ENCODE results near the gene DCDC2B. TPM values are rescaled to one million over a fixed set of nuclear protein-coding genes. Genes with fewer than 3 reads are reported as not detected.

The DCDC2B gene
- total RNA-seq, 1 experiment from 2014 or later, result not detected

DNA sequence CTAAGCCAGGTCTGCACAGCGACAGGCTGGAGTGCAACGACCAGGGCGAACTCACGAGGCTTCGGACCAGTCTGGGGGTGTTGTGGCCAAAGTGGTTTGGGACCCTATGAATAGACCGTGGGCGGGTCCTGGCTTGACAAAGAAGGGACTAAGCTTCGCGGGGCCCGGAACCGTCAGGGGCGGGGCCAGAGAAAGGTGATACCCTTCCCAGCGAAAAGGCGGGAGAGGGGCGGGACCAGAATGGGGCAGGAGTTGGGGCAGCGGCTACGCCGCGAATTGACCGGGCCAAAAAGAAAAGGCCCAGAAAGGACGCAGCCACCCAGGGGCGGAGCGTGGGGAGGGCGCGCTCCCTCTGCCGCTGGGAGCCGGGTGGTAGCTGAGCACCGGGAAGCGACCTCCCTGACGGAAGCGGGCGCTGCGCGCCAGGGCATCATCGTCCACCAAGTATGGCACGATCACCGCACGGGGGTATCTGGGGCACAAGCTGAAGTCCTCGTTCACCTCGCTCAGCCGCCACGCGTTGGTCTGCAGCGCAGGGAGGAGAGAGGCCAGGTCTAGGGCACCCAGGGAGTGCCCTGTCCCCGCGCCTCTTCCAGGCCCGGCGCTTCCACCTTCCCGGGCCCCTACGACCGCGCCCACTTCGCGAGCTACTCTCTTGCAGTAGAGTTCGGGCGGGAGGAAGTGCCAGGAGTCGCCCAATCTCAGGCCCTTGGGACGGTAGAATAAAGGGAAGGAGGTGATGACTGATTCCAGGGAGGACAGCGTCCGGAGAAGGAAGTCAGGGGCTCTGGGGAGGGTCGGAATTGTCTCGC, 31.5 kb downstream of the DCDC2B start:
- Mint-ChIP-seq H3K36me3 (ENCODE audit: insufficient read depth, unreplicated experiment) (peaks cover 14% of the 10 kb centered on the region), H3K27ac (ENCODE audit: unreplicated experiment) (peak overlapping the region; percentile 64), H3K9me3 (ENCODE audit: low read depth, unreplicated experiment) (no peaks in the 10 kb centered on the region), H3K4me3 (ENCODE audit: low read depth, unreplicated experiment) (peak overlapping the region; percentile 88), H3K27me3 (ENCODE audit: unreplicated experiment) (no peaks in the 10 kb centered on the region), H3K4me1 (ENCODE audit: low read depth, unreplicated experiment) (no peaks in the 10 kb centered on the region)
- intact Hi-C loops (cut with micrococcal nuclease; ENCODE audit: unreplicated experiment), result loop anchor here (5.0 to 10.0 kb wide), 2 partner anchors 54 to 77 kb away; partner anchors contain the start of gene HDAC1
- peak; percentile 77 for DNase-seq
- BruUV-seq (replicated peaks), result TSS peak; percentile 31
- TF ChIP-seq, protein P1, sequence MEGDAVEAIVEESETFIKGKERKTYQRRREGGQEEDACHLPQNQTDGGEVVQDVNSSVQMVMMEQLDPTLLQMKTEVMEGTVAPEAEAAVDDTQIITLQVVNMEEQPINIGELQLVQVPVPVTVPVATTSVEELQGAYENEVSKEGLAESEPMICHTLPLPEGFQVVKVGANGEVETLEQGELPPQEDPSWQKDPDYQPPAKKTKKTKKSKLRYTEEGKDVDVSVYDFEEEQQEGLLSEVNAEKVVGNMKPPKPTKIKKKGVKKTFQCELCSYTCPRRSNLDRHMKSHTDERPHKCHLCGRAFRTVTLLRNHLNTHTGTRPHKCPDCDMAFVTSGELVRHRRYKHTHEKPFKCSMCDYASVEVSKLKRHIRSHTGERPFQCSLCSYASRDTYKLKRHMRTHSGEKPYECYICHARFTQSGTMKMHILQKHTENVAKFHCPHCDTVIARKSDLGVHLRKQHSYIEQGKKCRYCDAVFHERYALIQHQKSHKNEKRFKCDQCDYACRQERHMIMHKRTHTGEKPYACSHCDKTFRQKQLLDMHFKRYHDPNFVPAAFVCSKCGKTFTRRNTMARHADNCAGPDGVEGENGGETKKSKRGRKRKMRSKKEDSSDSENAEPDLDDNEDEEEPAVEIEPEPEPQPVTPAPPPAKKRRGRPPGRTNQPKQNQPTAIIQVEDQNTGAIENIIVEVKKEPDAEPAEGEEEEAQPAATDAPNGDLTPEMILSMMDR (IDR thresholded peaks at IDR 0.05; ENCODE audit: unreplicated experiment), result no peak
- CTCF ChIA-PET, result interaction anchor here (0.6 to 1.9 kb wide), 12 partner anchors 10 to 308 kb away, joined by 3 to 15 read pairs (median 4); no protein-coding TSS in a partner anchor

DNA sequence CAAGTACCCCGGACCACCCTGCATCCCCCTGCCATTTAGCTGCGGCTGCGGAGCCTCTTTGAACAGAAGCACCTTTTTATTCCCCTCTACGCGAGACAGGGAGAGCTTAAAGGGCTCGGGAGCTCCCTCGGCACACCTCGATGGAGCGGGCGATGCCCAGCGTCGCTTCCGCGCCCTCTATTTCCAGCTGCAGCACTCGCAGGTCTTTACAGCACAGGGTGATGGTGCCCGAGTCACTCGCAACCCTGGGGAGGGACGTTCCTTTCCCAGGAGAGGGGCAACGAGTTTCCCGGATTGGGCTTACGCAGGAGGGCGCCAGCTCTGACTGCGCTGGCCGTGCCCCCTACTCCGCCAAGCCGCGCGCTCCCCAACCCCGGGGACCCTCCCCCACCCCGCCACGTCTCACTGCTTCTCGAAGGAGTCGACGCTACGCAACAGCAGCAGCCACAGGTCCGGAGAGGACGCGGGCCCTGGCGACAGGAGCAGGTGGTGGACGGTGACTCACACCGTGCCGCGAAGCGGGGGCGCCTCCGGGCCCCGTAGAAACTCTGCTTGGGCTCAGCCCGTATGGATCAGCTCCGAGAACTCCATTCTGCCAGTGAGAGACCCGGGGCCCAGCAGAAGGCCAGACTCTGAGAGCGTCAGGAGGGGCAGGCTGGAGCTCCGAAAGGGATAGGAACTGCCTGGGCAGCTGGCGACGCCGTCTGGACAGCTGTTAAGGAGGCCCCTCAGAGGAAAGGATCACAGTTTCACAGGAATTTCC, 32.3 kb downstream of the DCDC2B start:
- CTCF ChIA-PET, result interaction anchor here (0.6 to 1.9 kb wide), 10 partner anchors 9 to 1895 kb away, joined by 3 to 15 read pairs (median 4); no protein-coding TSS in a partner anchor
- DNase-seq, result peak; percentile 64
- TF ChIP-seq, protein P1 (IDR thresholded peaks at IDR 0.05; ENCODE audit: unreplicated experiment), result no peak
- intact Hi-C loops (cut with micrococcal nuclease; ENCODE audit: unreplicated experiment), result loop anchor here (5.0 to 10.0 kb wide), 2 partner anchors 54 to 76 kb away; partner anchors contain the start of gene HDAC1
- Mint-ChIP-seq H3K27me3 (ENCODE audit: unreplicated experiment) (no peaks in the 10 kb centered on the region), H3K4me3 (ENCODE audit: low read depth, unreplicated experiment) (peak overlapping the region; percentile 88), H3K9me3 (ENCODE audit: low read depth, unreplicated experiment) (no peaks in the 10 kb centered on the region), H3K4me1 (ENCODE audit: low read depth, unreplicated experiment) (no peaks in the 10 kb centered on the region), H3K36me3 (ENCODE audit: insufficient read depth, unreplicated experiment) (peaks cover 14% of the 10 kb centered on the region), H3K27ac (ENCODE audit: unreplicated experiment) (peak overlapping the region; percentile 64)
- BruUV-seq (replicated peaks), result no TSS peak

DNA sequence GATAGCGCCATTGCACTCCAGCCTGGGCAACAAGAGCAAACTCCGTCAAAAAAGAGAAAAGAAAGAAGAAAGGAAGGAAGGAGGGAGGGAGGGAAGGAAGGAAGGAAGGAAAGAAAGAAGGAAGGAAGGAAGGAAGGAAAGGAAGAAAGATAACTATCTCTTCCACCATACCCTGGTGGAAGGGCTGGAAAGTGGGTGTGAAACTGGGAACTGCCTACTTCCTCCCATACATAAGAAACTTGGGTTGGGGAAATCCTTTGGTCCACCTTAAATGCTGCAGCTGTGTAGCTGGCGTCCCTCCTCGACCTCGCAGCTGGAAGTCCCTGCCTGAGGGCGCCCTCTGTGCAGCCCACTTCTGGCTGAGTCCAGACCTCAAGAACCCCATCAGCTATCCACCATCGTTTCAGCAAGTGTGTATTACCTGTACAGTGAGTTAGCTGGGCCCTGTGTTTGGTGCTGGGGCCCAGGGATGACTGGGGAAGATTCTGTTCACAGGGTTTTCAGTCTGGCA, 33.5 kb downstream of the DCDC2B start:
- no TSS peak for BruUV-seq (replicated peaks)
- TF ChIP-seq, protein P1 (IDR thresholded peaks at IDR 0.05; ENCODE audit: unreplicated experiment), result no peak
- DNase-seq, result no peak
- no peaks in the 10 kb centered on the region for H3K4me1 Mint-ChIP-seq (ENCODE audit: low read depth, unreplicated experiment)
- no peaks in the 10 kb centered on the region for H3K9me3 Mint-ChIP-seq (ENCODE audit: low read depth, unreplicated experiment)
- intact Hi-C loops (cut with micrococcal nuclease; ENCODE audit: unreplicated experiment), result loop anchor here (5.0 to 10.0 kb wide), 2 partner anchors 52 to 75 kb away; partner anchors contain the start of gene HDAC1
- no peaks in the 10 kb centered on the region for H3K27me3 Mint-ChIP-seq (ENCODE audit: unreplicated experiment)
- peaks cover 14% of the 10 kb centered on the region for H3K36me3 Mint-ChIP-seq (ENCODE audit: insufficient read depth, unreplicated experiment)
- CTCF ChIA-PET, result interaction anchor here (1.2 kb wide), 1 partner anchor 20 kb away, joined by 3 read pairs; no protein-coding TSS in a partner anchor
- no peak overlapping the region for H3K4me3 Mint-ChIP-seq (ENCODE audit: low read depth, unreplicated experiment)
- H3K27ac Mint-ChIP-seq (ENCODE audit: unreplicated experiment), result no peak overlapping the region

DNA sequence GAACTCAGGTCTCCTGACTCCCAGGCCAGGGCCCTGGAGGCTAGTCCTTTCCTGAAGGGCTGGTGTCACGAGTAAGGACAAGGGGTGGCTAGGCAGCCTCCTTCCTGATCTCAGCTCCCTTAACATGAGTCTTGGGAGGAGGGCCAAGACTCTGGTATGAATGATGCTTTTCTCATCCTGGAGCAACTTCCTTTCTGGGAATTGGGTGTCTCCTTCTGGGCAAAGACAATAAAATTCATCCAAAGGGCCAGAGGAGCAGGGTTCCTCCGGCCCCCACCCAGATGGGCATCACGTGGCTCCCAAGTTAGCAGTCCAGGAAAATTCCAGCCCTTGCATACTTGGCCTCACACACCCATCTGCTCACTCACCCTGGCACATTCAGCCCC, 38.0 kb downstream of the DCDC2B start, which contains the start of gene FAM167B:
Gene FAM167B, plus strand, starts transcription at position 335 of the 386 bp plus-strand sequence. CDS start 200 bp downstream, outside the sequence.
- DNase-seq, result no peak
- BruUV-seq (replicated peaks), result no TSS peak
- no peaks in the 10 kb centered on the region for H3K27me3 Mint-ChIP-seq (ENCODE audit: unreplicated experiment)
- CTCF ChIA-PET, result interaction anchor here (0.5 kb wide), 1 partner anchor 20 kb away, joined by 3 read pairs; no protein-coding TSS in a partner anchor
- no peaks in the 10 kb centered on the region for H3K9me3 Mint-ChIP-seq (ENCODE audit: low read depth, unreplicated experiment)
- H3K36me3 Mint-ChIP-seq (ENCODE audit: insufficient read depth, unreplicated experiment), result no peaks in the 10 kb centered on the region
- H3K4me1 Mint-ChIP-seq (ENCODE audit: low read depth, unreplicated experiment), result peaks cover 9% of the 10 kb centered on the region
- no peak within 1 kb of the TSS for H3K4me3 Mint-ChIP-seq (ENCODE audit: low read depth, unreplicated experiment)
- intact Hi-C loops (cut with micrococcal nuclease; ENCODE audit: unreplicated experiment), result loop anchor here (10.0 kb wide), 1 partner anchor 48 kb away; the partner anchor contains the start of gene HDAC1
- no peak within 1 kb of the TSS for H3K27ac Mint-ChIP-seq (ENCODE audit: unreplicated experiment)
- TF ChIP-seq, protein P1 (IDR thresholded peaks at IDR 0.05; ENCODE audit: unreplicated experiment), result no peak

Data from Calu3 (cell line).